ENCODE measurements around the gene CTNNA1. TPM values are rescaled to one million over a fixed set of nuclear protein-coding genes. Genes with fewer than 3 reads are reported as not detected.

CTNNA1 gene
- total and polyA plus RNA-seq, 2 of the 8 experiments (the other 6 are each of a cell fraction or from before 2014, with no cell fraction given) = 115 to 349 TPM

DNA sequence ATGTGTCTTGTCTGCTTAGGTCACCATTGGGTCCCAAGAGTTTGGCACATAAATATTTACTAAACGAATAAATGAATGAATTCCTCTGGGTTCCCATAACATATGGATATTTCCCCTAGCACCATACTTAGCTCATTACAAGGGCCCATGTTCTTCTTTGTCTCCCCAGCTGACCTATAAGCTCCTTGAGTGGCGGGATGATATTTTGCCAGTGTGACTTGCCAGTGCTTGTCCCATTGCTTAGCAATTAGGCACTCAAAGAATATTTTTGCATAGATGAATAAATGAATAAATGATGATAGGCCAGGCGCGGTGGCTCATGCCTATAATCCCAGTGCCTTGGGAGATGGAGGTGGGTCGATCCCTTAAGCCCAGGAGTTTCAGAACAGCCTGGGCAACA lies 16.9 kb upstream of the CTNNA1 start:
- Histone ChIP-seq H3K23ac (ENCODE audit: insufficient read length) (no peak overlapping the region), H3K27me3 (replicated peaks in 1 of 4; ENCODE audit: control insufficient read depth in 3 of 4, extremely low read depth in 1 of 4, insufficient read depth in 3 of 4, low read length in 3 of 4) (no peaks in the 10 kb centered on the region), H3K23me2 (ENCODE audit: low read depth, low read length) (no peaks in the 10 kb centered on the region), H3K18ac (ENCODE audit: extremely low read depth, low read length) (no peak overlapping the region), H3K4ac (replicated peaks; ENCODE audit: insufficient read length, low read depth, low read length) (no peak overlapping the region), H3K4me3 (ENCODE audit: extremely low read depth in 1 of 4, insufficient read depth in 2 of 4, low read depth in 3 of 4, low read length in 4 of 4) (no peak overlapping the region), H3K9ac (replicated peaks in 1 of 4; ENCODE audit: extremely low read depth in 1 of 4, low read depth in 3 of 4, low read length in 3 of 4) (no peak overlapping the region), H4K5ac (ENCODE audit: insufficient read length, low read depth, low read length) (no peak overlapping the region), H3K4me2 (ENCODE audit: insufficient read depth in 1 of 2, low read depth in 2 of 2, low read length in 2 of 2) (no peak overlapping the region), H2BK5ac (ENCODE audit: low read depth, low read length) (no peak overlapping the region), H4K20me1 (replicated peaks in 1 of 2; ENCODE audit: control insufficient read depth in 1 of 2, insufficient read depth in 2 of 2, low read length in 2 of 2) (no peaks in the 10 kb centered on the region), H3K4me1 (replicated peaks in 1 of 4; ENCODE audit: control insufficient read depth in 3 of 4, insufficient read depth in 4 of 4, low read length in 3 of 4) (peaks cover 0 to 3% (median 1%) of the 10 kb centered on the region in 4 experiments; a peak in 3 of 7 replicates), H4K91ac (replicated peaks; ENCODE audit: insufficient read length, low read length) (no peak overlapping the region), H2BK20ac (ENCODE audit: low read length) (no peak overlapping the region), H2AFZ (ENCODE audit: low read length) (no peak overlapping the region), H3K9me3 (ENCODE audit: insufficient read depth in 2 of 2, low read depth in 1 of 2, low read length in 1 of 2) (no peaks in the 10 kb centered on the region), H3K56ac (replicated peaks; ENCODE audit: insufficient read length, low read depth, low read length) (no peak overlapping the region), H3K36me3 (ENCODE audit: control insufficient read depth in 2 of 4, insufficient read depth in 4 of 4, low read length in 3 of 4) (no peaks in the 10 kb centered on the region), H4K8ac (ENCODE audit: extremely low read depth, insufficient read depth, low read length) (no peak overlapping the region), H2BK15ac (ENCODE audit: low read length) (no peak overlapping the region), H3K14ac (ENCODE audit: insufficient read length) (no peak overlapping the region), H2BK12ac (ENCODE audit: low read depth, low read length) (no peak overlapping the region), H3K27ac (ENCODE audit: low read depth, low read length) (no peak overlapping the region), H2BK120ac (replicated peaks; ENCODE audit: low read depth, low read length) (no peak overlapping the region), H3K79me1 (ENCODE audit: low read depth, low read length) (no peaks in the 10 kb centered on the region), H2AK5ac (ENCODE audit: low read depth, low read length) (no peak overlapping the region), H3K79me2 (ENCODE audit: control insufficient read depth in 1 of 2, insufficient read depth in 2 of 2, low read length in 2 of 2) (no peaks in the 10 kb centered on the region)
- TF ChIP-seq MAFK (IDR thresholded peaks at IDR 0.05; ENCODE audit: low read depth, low read length) = no peak
- no peak for TF ChIP-seq BACH1 (IDR thresholded peaks at IDR 0.05; ENCODE audit: low read length)
- TF ChIP-seq CBX5 (IDR thresholded peaks at IDR 0.05; ENCODE audit: low read depth, low read length) = no peak
- no peak for TF ChIP-seq RAD21 (IDR thresholded peaks at IDR 0.05 in 1 of 2, conservative IDR thresholded peaks at IDR 0.05 in 1 of 2; ENCODE audit: low read depth in 2 of 2, low read length in 2 of 2)
- TF ChIP-seq SP4 (IDR thresholded peaks at IDR 0.05; ENCODE audit: low read length) = no peak
- TF ChIP-seq SIRT6 (IDR thresholded peaks at IDR 0.05; ENCODE audit: low read length) = no peak
- no peak for TF ChIP-seq ATF3 (IDR thresholded peaks at IDR 0.05; ENCODE audit: insufficient read depth, low read depth, low read length)
- POLR2A ChIA-PET (ENCODE audit: partially characterized antibody) = interaction anchor here (0.6 to 2.3 kb wide), 4 partner anchors 9 to 514 kb away, joined by 3 to 7 read pairs (median 4); no protein-coding TSS in a partner anchor
- WGBS, 2 experiments (ENCODE audit: extremely low coverage in 1 of 2, insufficient coverage in 1 of 2, insufficient read length in 1 of 2, insufficient replicate concordance in 2 of 2, low coverage in 1 of 2, low lambda C conversion rate in 2 of 2, missing lambda C conversion rate in 1 of 2) = 94% methylated on average over 5 of the region's 5 CpGs; no CpG with 5 or more reads in 1 of the 2 experiments
- CTCF ChIA-PET (ENCODE audit: partially characterized antibody) = interaction anchor here (0.7 to 2.3 kb wide), 6 partner anchors 10 to 93 kb away, joined by 3 to 6 read pairs (median 3); no protein-coding TSS in a partner anchor
- DNase-seq (ENCODE audit: low read depth in 1 of 2, low spot score in 2 of 2) = no peak
- FAIRE-seq = no peak
